Activated CD4-positive, alpha-beta T cell treated with anti-CD3 and anti-CD28 coated beads, Interleukin-2, amount 50 U/mL, for 1 hour (primary cell): ENCODE results near the gene TRIM27.
"Not testable (repeated sequence)": the region's sequence is repeated elsewhere in the genome, so short reads cannot be mapped to it uniquely, and the experiment has no call there.

ENCODE experiments used
- DNase-seq: peaks from one replicate; pipeline ENCODE4 v3.0.0-alpha.2; 2020

Gene TRIM27

GRCh38 chr6:28862077-28862476 is 61.7 kb downstream of the TRIM27 start:
- no peak for DNase-seq

DNA sequence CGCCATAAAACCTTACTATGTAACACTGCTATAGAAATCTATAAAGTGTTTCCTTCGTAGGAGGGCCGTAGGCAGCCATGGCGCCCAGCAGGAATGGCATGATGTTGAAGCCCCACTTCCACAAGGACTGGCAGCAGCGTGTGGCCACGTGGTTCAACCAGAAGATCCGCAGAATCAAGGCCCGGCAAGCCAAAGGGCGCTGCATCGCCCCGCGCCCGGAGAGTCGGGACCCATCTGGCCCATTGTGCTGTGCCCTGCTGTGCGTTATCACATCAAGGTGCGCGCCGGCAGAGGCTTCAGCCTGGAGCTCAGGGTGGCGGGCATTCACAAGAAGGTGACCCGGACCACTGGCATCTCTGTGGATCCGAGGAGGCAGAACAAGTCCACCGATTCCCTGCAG is 62.4 kb downstream of the TRIM27 start:
- no peak for DNase-seq

- DNase-seq, result no peak
Measured at GRCh38 chr6:28860581-28860980, 63.2 kb downstream of the TRIM27 start.

DNA sequence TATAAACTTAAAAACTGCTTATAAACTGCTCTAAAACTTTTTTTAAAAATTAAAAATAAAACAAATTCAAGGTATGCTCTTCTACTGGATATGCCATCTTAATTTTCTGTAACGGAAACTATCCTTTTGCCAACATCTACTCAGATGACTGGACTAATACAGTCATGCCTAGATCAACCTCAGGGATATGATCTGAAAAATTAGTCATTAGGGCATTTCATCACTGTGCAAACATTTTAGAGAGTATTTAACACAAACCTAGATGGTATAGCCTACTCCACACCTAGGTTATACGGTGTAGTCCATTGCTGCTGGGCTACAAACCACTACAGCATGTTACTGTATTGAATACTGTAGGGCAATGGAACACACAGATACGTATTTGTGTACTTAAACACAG is 64.8 kb downstream of the TRIM27 start:
- no peak for DNase-seq

DNA sequence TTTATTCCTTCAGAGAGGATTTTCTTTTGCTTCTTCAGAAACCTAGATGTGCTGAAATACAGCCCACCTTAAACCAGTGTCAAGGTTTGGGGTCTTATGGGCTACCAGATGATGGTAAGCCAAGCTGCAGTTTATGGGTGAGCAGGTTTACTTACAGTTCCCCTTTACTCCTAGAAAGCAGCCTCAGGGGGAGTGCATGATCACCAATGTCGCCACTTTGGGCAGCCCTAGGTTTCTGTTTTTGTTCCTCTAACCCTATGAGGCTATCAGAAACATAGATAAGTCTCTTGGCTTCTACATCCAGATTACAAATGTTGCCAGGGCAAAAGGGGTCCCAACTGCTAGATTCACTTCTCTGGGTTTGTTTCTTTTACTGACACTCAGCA is 67.2 kb downstream of the TRIM27 start:
- no peak for DNase-seq

- DNase-seq, result not testable (repeated sequence)
Measured at GRCh38 chr6:28854405-28854804, 69.4 kb downstream of the TRIM27 start.
